DMS114 treated with DMSO at 0.1 percent for 48 hours (cell line): ENCODE measurements around the gene CDHR2.

Experiments
- DNase-seq: peaks from one replicate; lab custom pipeline; 2025; ENCODE audit not compliant: unreplicated experiment; lab: John Stamatoyannopoulos, UW

Gene CDHR2

GRCh38 chr5:176618783-176619182 is 69.6 kb downstream of the CDHR2 start:
- DNase-seq = no peak

GRCh38 chr5:176619203-176619568 is 70.0 kb downstream of the CDHR2 start:
- no peak for DNase-seq

GRCh38 chr5:176619569-176620332 is 70.6 kb downstream of the CDHR2 start:
- DNase-seq = no peak

- DNase-seq = no peak
These were observed 71.3 kb downstream of the CDHR2 start for GRCh38 chr5:176620333-176620981.

- no peak for DNase-seq
These were observed 72.5 kb downstream of the CDHR2 start for GRCh38 chr5:176621661-176622079.

- no peak for DNase-seq
These were observed 75.0 kb downstream of the CDHR2 start for GRCh38 chr5:176624142-176624541.

GRCh38 chr5:176624938-176625337 is 75.8 kb downstream of the CDHR2 start:
- no peak for DNase-seq

- DNase-seq = no peak
These were observed 76.4 kb downstream of the CDHR2 start for GRCh38 chr5:176625512-176625911.

- no peak for DNase-seq
These were observed 77.1 kb downstream of the CDHR2 start for GRCh38 chr5:176625966-176626875.

GRCh38 chr5:176626876-176627236 is 77.7 kb downstream of the CDHR2 start:
- no peak for DNase-seq

GRCh38 chr5:176627582-176627981 is 78.4 kb downstream of the CDHR2 start:
- DNase-seq = no peak

GRCh38 chr5:176628406-176629228 is 79.5 kb downstream of the CDHR2 start:
- no peak for DNase-seq

- DNase-seq = no peak
These were observed 80.2 kb downstream of the CDHR2 start for GRCh38 chr5:176629317-176629852.

- peak; percentile 65 for DNase-seq
These were observed 80.9 kb downstream of the CDHR2 start, which contains the start of the genes EIF4E1B and SNCB for GRCh38 chr5:176629853-176630680. EIF4E1B (plus strand) TSS chr5:176630675; CDS start chr5:176642788, 12,113 bp downstream. SNCB (minus strand) TSS chr5:176630534; CDS start chr5:176629654, 880 bp downstream.

GRCh38 chr5:176630681-176631222 is 81.6 kb downstream of the CDHR2 start:
- DNase-seq = peak; percentile 65

GRCh38 chr5:176631383-176632200 is 82.5 kb downstream of the CDHR2 start:
- no peak for DNase-seq

GRCh38 chr5:176632745-176633144 is 83.6 kb downstream of the CDHR2 start:
- no peak for DNase-seq

GRCh38 chr5:176633598-176633997 is 84.5 kb downstream of the CDHR2 start:
- no peak for DNase-seq
